OCI-LY7 (cell line): ENCODE data around the gene ARL5B. TPM values are rescaled to one million over a fixed set of nuclear protein-coding genes. Genes with fewer than 3 reads are reported as not detected.

ENCODE experiments used
- BruUV-seq: library from RNA; stranded (reverse); fragments of 400-500 nt; replicated peaks from 2 replicates; lab custom pipeline; 2021; lab: Mats Ljungman, UMichigan
- CTCF ChIA-PET: fragments of 300-600 bp; sonication (Branson Sonifier 250); formaldehyde crosslinking; loops from one replicate; lab custom pipeline; 2022; ENCODE audit warnings: antibody characterized with exemption; ENCODE audit not compliant: unreplicated experiment; lab: Charles Lee
- POLR2A ChIA-PET: fragments of 300-600 bp; sonication (Branson Sonifier 250); formaldehyde crosslinking; loops from one replicate; lab custom pipeline; 2022; ENCODE audit warnings: antibody characterized with exemption; lab: Charles Lee
- DNase-seq: peaks from one replicate; pipeline ENCODE4 v3.0.0-alpha.2; 2015; ENCODE audit warnings: low spot score
- H2AFZ ChIP-seq: fragments of 200-600 bp; sonication (generic), shearing (Covaris generic); 2 replicates; pipeline ENCODE4 v1.6.1; 2014; ENCODE audit warnings: mild to moderate bottlenecking, antibody characterized with exemption, low read length, moderate library complexity
- H3K27ac ChIP-seq: fragments of 200-600 bp; sonication (generic); 2 replicates; pipeline ENCODE4 v1.5.1; 2014; ENCODE audit warnings: mixed run types, low read depth, mild to moderate bottlenecking, moderate library complexity, low read length, inconsistent platforms; ENCODE audit not compliant: poor library complexity, severe bottlenecking
- H3K36me3 ChIP-seq: fragments of 200-600 bp; sonication (generic); 2 replicates; pipeline ENCODE4 v1.6.1; 2014; ENCODE audit warnings: mild to moderate bottlenecking, antibody characterized with exemption, low read length, moderate library complexity, mixed read lengths; ENCODE audit not compliant: insufficient read depth
- H3K4me1 ChIP-seq: fragments of 200-600 bp; sonication (generic); 2 replicates; pipeline ENCODE4 v1.5.1; 2014; ENCODE audit warnings: mild to moderate bottlenecking, low read length; ENCODE audit not compliant: insufficient read depth, poor library complexity, severe bottlenecking
- H3K4me2 ChIP-seq: fragments of 200-600 bp; sonication (generic); 2 replicates; pipeline ENCODE4 v1.6.1; 2014; ENCODE audit warnings: mild to moderate bottlenecking, low read length
- H3K4me3 ChIP-seq: fragments of 200-600 bp; sonication (generic); 2 replicates; pipeline ENCODE4 v1.5.1; 2014; ENCODE audit warnings: mild to moderate bottlenecking, low read depth, low read length; ENCODE audit not compliant: poor library complexity, severe bottlenecking
- H3K79me2 ChIP-seq: fragments of 200-600 bp; sonication (generic); 2 replicates; pipeline ENCODE4 v1.6.1; 2016; ENCODE audit warnings: low read depth, mild to moderate bottlenecking, low read length, moderate library complexity, mixed read lengths; ENCODE audit not compliant: insufficient read depth
- H3K9me2 ChIP-seq: fragments of 200-600 bp; sonication (generic); 2 replicates; pipeline ENCODE4 v1.6.1; 2016; ENCODE audit warnings: mild to moderate bottlenecking, low read length, mixed read lengths; ENCODE audit not compliant: insufficient read depth
- H3K9me3 ChIP-seq: fragments of 200-600 bp; sonication (generic); 2 replicates; pipeline ENCODE4 v1.6.1; 2014; ENCODE audit warnings: mild to moderate bottlenecking, mixed run types, low read length, mixed read lengths
- H4K20me1 ChIP-seq: fragments of 200-600 bp; sonication (generic); 2 replicates; pipeline ENCODE4 v1.6.1; 2014; ENCODE audit warnings: mild to moderate bottlenecking, antibody characterized with exemption, low read length, moderate library complexity, mixed read lengths; ENCODE audit not compliant: insufficient read depth
- EZH2phosphoT487 ChIP-seq: fragments of 200-600 bp; sonication (generic); IDR thresholded peaks from 2 replicates; pipeline ENCODE4 v1.6.1; 2018; ENCODE audit warnings: low read depth, borderline replicate concordance, mild to moderate bottlenecking, mixed run types, antibody characterized with exemption, low read length, moderate library complexity, mixed read lengths
- intact Hi-C: fragments of 100-400 bp; cut with micrococcal nuclease; formaldehyde crosslinking; loops from one replicate; pipeline ENCODE4 v1.10.0; 2022; ENCODE audit not compliant: unreplicated experiment
- total RNA-seq, 2 experiments: library from RNA; depleted of rRNA in 1 of 2; stranded (reverse); fragments of >200 nt in 1 of 2; shearing (Covaris generic) in 1 of 2; gene quantifications; 2 replicates each; pipeline ENCODE4 v1.2.3, GENCODE V29; 2014 to 2022
- TF ChIP-seq, protein P1 (sequence below): fragments of 200-600 bp; sonication (generic); conservative IDR thresholded peaks from 2 replicates; pipeline ENCODE4 v1.5.1; 2014; ENCODE audit warnings: mild to moderate bottlenecking, antibody characterized with exemption, low read length, moderate library complexity, mixed read lengths

ARL5B gene
- total RNA-seq, 2 experiments from 2014 or later = 11.5 to 17.5 TPM

DNA sequence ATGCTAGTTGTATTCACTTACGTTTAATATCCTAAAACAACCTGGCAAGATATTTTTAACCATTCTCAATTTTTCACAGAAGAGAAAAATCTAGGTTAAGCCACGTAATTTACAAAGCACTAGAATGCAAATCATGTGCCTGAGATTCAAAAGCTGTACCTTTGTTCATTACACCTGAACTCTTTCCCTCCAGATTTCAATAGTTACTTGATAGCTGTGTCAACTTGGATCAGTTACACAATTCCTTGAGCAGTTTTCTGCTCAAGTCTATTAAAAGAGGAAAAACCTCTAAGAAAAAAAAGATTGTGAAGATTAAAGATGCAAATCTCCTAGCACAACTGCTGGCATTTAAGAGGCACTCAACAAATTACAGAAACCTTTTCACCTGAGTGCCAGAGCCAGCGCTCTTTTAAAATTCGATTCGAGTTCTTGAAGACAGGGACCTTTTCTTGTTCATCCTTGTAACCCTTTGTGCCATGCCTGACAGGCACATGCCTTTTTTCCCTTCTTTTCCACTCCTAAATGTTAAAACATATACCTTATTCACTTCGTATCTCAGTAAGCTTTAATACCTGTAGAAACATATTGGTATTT, 8.7 kb upstream of the ARL5B start:
- no peaks in the 10 kb centered on the region for H3K9me3 ChIP-seq
- H4K20me1 ChIP-seq = peaks cover 5% of the 10 kb centered on the region; the same call in 1 of the 2 replicates
- TF ChIP-seq, protein P1, sequence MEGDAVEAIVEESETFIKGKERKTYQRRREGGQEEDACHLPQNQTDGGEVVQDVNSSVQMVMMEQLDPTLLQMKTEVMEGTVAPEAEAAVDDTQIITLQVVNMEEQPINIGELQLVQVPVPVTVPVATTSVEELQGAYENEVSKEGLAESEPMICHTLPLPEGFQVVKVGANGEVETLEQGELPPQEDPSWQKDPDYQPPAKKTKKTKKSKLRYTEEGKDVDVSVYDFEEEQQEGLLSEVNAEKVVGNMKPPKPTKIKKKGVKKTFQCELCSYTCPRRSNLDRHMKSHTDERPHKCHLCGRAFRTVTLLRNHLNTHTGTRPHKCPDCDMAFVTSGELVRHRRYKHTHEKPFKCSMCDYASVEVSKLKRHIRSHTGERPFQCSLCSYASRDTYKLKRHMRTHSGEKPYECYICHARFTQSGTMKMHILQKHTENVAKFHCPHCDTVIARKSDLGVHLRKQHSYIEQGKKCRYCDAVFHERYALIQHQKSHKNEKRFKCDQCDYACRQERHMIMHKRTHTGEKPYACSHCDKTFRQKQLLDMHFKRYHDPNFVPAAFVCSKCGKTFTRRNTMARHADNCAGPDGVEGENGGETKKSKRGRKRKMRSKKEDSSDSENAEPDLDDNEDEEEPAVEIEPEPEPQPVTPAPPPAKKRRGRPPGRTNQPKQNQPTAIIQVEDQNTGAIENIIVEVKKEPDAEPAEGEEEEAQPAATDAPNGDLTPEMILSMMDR = no peak
- TF ChIP-seq EZH2phosphoT487 = no peak
- BruUV-seq = no TSS peak
- H3K27ac ChIP-seq = peak overlapping the region; percentile 80
- H3K4me3 ChIP-seq = peak overlapping the region; percentile 86
- POLR2A ChIA-PET = interaction anchor here (0.5 to 2.4 kb wide), 4 partner anchors 8 to 24 kb away, joined by 3 to 42 read pairs (median 8); partner anchors contain the start of gene ARL5B
- peaks cover 17% of the 10 kb centered on the region for H3K4me1 ChIP-seq
- intact Hi-C loops = loop anchor here (5.0 to 10.0 kb wide), 2 partner anchors 1008 to 1354 kb away; partner anchors contain the start of gene STAM
- H3K36me3 ChIP-seq = peaks cover 29% of the 10 kb centered on the region
- no peaks in the 10 kb centered on the region for H3K9me2 ChIP-seq
- DNase-seq = peak; percentile 28
- H3K79me2 ChIP-seq = peaks cover 52% of the 10 kb centered on the region
- CTCF ChIA-PET = no interaction called here
- H3K4me2 ChIP-seq = peak overlapping the region; percentile 100
- peak overlapping the region; percentile 73; the same call in 1 of the 2 replicates for H2AFZ ChIP-seq

DNA sequence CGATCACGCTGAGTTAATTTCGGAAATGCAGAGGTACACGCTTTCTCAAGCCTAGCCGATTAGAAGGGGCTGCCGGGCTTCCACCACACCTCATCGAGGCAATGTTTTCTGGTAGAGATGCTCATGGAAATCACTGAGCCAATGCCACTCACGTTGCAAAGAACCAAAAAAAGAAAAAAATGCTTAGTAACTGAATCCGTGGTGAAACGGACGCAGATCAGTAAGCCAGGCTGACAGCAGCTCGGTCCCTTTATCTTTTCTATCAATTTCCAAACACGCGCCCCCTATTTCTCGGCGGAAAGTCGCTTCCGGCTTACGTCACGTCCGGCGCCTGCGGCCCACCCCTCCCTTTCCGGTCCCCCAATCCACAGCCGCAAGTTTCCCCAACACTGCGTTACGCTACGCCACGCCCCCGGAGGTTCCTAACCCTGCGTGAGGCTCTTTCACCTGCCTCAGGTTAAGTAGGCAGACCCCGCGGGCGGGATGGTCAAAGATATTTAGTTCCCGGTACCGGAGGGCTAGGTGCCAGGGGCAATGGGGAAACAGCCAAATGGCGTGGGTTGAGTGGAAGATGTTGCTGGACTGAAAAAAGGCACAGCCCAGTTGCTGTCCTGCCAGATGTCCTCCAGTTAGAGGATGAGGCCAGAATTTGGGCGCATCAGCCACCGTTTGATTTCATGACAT, 7.8 kb upstream of the ARL5B start, which contains the start of gene NSUN6:
Gene NSUN6, minus strand, starts transcription at position 264 of the 684 bp plus-strand sequence. CDS start 384 bp downstream, outside the sequence.
- ChIA-PET POLR2A (interaction anchor here (0.5 kb wide), 1 partner anchor 23 kb away, joined by 3 read pairs; no protein-coding TSS in a partner anchor), CTCF (no interaction called here)
- BruUV-seq = no TSS peak
- H3K36me3 ChIP-seq = peaks cover 19% of the 10 kb centered on the region
- H3K27ac ChIP-seq = peak within 1 kb of the TSS; percentile 80
- H3K4me3 ChIP-seq = peak within 1 kb of the TSS; percentile 86
- peak; percentile 91 for DNase-seq
- TF ChIP-seq EZH2phosphoT487 = no peak
- TF ChIP-seq, protein P1 = no peak
- peaks cover 17% of the 10 kb centered on the region for H3K4me1 ChIP-seq
- no peaks in the 10 kb centered on the region for H3K9me2 ChIP-seq
- intact Hi-C loops = loop anchor here (1.0 to 10.0 kb wide), 3 partner anchors 8 to 1353 kb away; partner anchors contain the start of genes ARL5B and STAM
- H2AFZ ChIP-seq = peak within 1 kb of the TSS; percentile 73
- H4K20me1 ChIP-seq = peaks cover 5% of the 10 kb centered on the region; the same call in 1 of the 2 replicates
- H3K9me3 ChIP-seq = no peaks in the 10 kb centered on the region
- peaks cover 47% of the 10 kb centered on the region for H3K79me2 ChIP-seq
- peak within 1 kb of the TSS; percentile 100 for H3K4me2 ChIP-seq
